ENCODE data around the gene C16orf87.

C16orf87 gene

GRCh38 chr16:46757339-46758050 lies 73.5 kb downstream of the C16orf87 start:
- no peak for DNase-seq (ENCODE audit: low read depth in 2 of 2)

GRCh38 chr16:46756772-46757171 lies 74.2 kb downstream of the C16orf87 start:
- DNase-seq (ENCODE audit: low read depth in 2 of 2), result no peak

GRCh38 chr16:46753015-46753414 lies 78.0 kb downstream of the C16orf87 start:
- no peak for DNase-seq (ENCODE audit: low read depth in 2 of 2)

- no peak for DNase-seq (ENCODE audit: low read depth in 2 of 2)
These were observed 79.6 kb downstream of the C16orf87 start for GRCh38 chr16:46751381-46751780.

GRCh38 chr16:46748775-46749705 lies 81.9 kb downstream of the C16orf87 start:
- no peak for DNase-seq (ENCODE audit: low read depth in 2 of 2)

- no peak for DNase-seq (ENCODE audit: low read depth in 2 of 2)
These were observed 83.0 kb downstream of the C16orf87 start, which contains the start of gene MYLK3 for GRCh38 chr16:46747777-46748651. MYLK3 (minus strand) TSS chr16:46748344; CDS start chr16:46748193, 151 bp downstream.

- DNase-seq (ENCODE audit: low read depth in 2 of 2), result no peak
These were observed 83.9 kb downstream of the C16orf87 start for GRCh38 chr16:46746821-46747776.
